Spleen (tissue), 7 donors: ENCODE data around the gene ACTN4.

Experiments used
- CTCF ChIP-seq, 11 experiments: fragments of 200-600 bp in 7 of 11; fragments of 450-650 bp in 4 of 11; sonication (generic) in 4 of 11; IDR thresholded peaks in 8 of 11; conservative IDR thresholded peaks in 3 of 11; 1 replicate in 7 of 11; 2 replicates in 4 of 11; pipeline versions ENCODE4 v1.4.0 to v1.8.0; 2016 to 2021; ENCODE audit warnings: antibody characterized with exemption in 11 of 11, inconsistent platforms in 4 of 11, mild to moderate bottlenecking in 1 of 11
- POLR2A ChIP-seq, 3 donors: fragments of 450-650 bp; IDR thresholded peaks; one replicate each; pipeline ENCODE4 v1.5.1; 2017; ENCODE audit warnings: antibody characterized with exemption in 3 of 3, mild to moderate bottlenecking in 1 of 3
- POLR2AphosphoS5 ChIP-seq, 3 donors: sonication (generic); formaldehyde crosslinking; IDR thresholded peaks; one replicate each; pipeline ENCODE4 v1.5.1; 2017; ENCODE audit warnings: antibody characterized with exemption in 3 of 3
- donor health status: DM: no; HTN: no; CAD: no; lungs with moderate emphysema.
- donor health status: DM: no; HTN: no; CAD: no.
- donor health status: DM: no; HTN: no; CAD: no.

- TF ChIP-seq CTCF (IDR thresholded peaks at IDR 0.05 in 8 of 11, conservative IDR thresholded peaks at IDR 0.05 in 3 of 11) = no peak
- TF ChIP-seq POLR2A (IDR thresholded peaks at IDR 0.05) = no peak
- no peak for TF ChIP-seq POLR2AphosphoS5 (IDR thresholded peaks at IDR 0.05)
Observed at GRCh38 chr19:38727306-38727867, 79.9 kb downstream of the ACTN4 start.
